Natural killer cell (primary cell): ENCODE measurements around the gene FAM227B. TPM values are rescaled to one million over a fixed set of nuclear protein-coding genes. Genes with fewer than 3 reads are reported as not detected.

Experiments
- ATAC-seq, 3 donors: fragments of 150-1000 bp in 2 of 3; fragments of 200-7000 bp in 1 of 3; cut with Tn5 transposase; 1 replicate in 1 of 3; 2 replicates in 2 of 3; pipeline ENCODE4 v1.10.0; 2021; ENCODE audit warnings: mild to moderate bottlenecking in 2 of 3, moderate library complexity in 2 of 3
- DNase-seq, 2 donors: peaks; one replicate each; pipeline versions ENCODE4 v3.0.0 to v3.0.0-alpha.2; 2013 to 2021; ENCODE audit warnings: mixed read lengths in 1 of 2
- H3K27ac ChIP-seq: one replicate; pipeline ENCODE4 v1.5.1; 2013; ENCODE audit warnings: mild to moderate bottlenecking, low read length
- H3K27me3 ChIP-seq: one replicate; pipeline ENCODE4 v1.6.1; 2013; ENCODE audit warnings: low read length; ENCODE audit not compliant: control insufficient read depth, insufficient read depth
- H3K36me3 ChIP-seq: one replicate; pipeline ENCODE4 v1.6.1; 2013; ENCODE audit warnings: low read length; ENCODE audit not compliant: control insufficient read depth, insufficient read depth
- H3K4me1 ChIP-seq: one replicate; pipeline ENCODE4 v1.6.1; 2013; ENCODE audit warnings: low read length; ENCODE audit not compliant: control insufficient read depth, insufficient read depth
- H3K4me3 ChIP-seq: one replicate; pipeline ENCODE4 v1.5.1; 2013; ENCODE audit warnings: low read length
- H3K9me3 ChIP-seq: one replicate; pipeline ENCODE4 v1.6.1; 2013; ENCODE audit warnings: low read length; ENCODE audit not compliant: control insufficient read depth, insufficient read depth
- H3K27ac Mint-ChIP-seq, 2 donors: one replicate each; pipeline ENCODE4 v1.8.0; 2022; ENCODE audit warnings: mild to moderate bottlenecking in 2 of 2, mixed read lengths in 2 of 2, moderate library complexity in 1 of 2
- H3K27me3 Mint-ChIP-seq, 2 donors: one replicate each; pipeline ENCODE4 v1.8.0; 2022; ENCODE audit warnings: low read depth in 2 of 2, mixed read lengths in 2 of 2
- H3K36me3 Mint-ChIP-seq: one replicate; pipeline ENCODE4 v1.8.0; 2022; ENCODE audit warnings: mixed read lengths
- H3K4me1 Mint-ChIP-seq, 2 donors: one replicate each; pipeline ENCODE4 v1.8.0; 2022; ENCODE audit warnings: mixed read lengths in 2 of 2
- H3K4me3 Mint-ChIP-seq: one replicate; pipeline ENCODE4 v1.8.0; 2022; ENCODE audit warnings: mild to moderate bottlenecking, moderate library complexity, mixed read lengths
- H3K9me3 Mint-ChIP-seq, 2 donors: one replicate each; pipeline ENCODE4 v1.8.0; 2022; ENCODE audit warnings: mixed read lengths in 2 of 2
- CTCF ChIP-seq: fragments of 200-600 bp; IDR thresholded peaks from one replicate; pipeline ENCODE4 v1.8.0; 2022; ENCODE audit warnings: antibody characterized with exemption
- WGBS: methylation state at CpG from one replicate; pipeline ENCODE4 v1.1.7; 2013; ENCODE audit warnings: missing lambda C conversion rate; ENCODE audit not compliant: insufficient coverage; 5-methylcytosine and 5-hydroxymethylcytosine counted together
- intact Hi-C: fragments of 100-400 bp; cut with micrococcal nuclease; formaldehyde crosslinking; loops from one replicate; pipeline ENCODE4 v1.14.2; 2022
- total RNA-seq, 4 donors: library from RNA; stranded (reverse); fragments of 120-200 nt in 1 of 4; gene quantifications; one replicate each; pipeline versions ENCODE4 v1.2.3 to v1.2.4, GENCODE V29; 2013 to 2022

The FAM227B gene
- total RNA-seq, 3 donors from 2014 or later (not counting 1 experiment from before 2014, with no cell fraction given): 3.8 to 5.0 (median 4.9) TPM

- H3K36me3 Mint-ChIP-seq: no peaks in the 10 kb centered on the region
- no peak for TF ChIP-seq CTCF
- no peak overlapping the region for H3K27ac Mint-ChIP-seq
- intact Hi-C loops: loop anchor here (10.0 kb wide), 2 partner anchors 581 to 751 kb away; partner anchors contain the start of genes EID1 and SECISBP2L
- H3K4me3 ChIP-seq: no peak overlapping the region
- H3K4me1 Mint-ChIP-seq: peaks cover 19 to 23% of the 10 kb centered on the region in 2 donors
- H3K36me3 ChIP-seq: peaks cover 17% of the 10 kb centered on the region
- peaks cover 2% of the 10 kb centered on the region for H3K9me3 ChIP-seq
- no peak for DNase-seq
- 96% methylated on average over 4 of the region's 5 CpGs for WGBS
- no peaks in the 10 kb centered on the region for H3K27me3 ChIP-seq
- peaks cover 0 to 4% of the 10 kb centered on the region in 2 donors for H3K9me3 Mint-ChIP-seq
- no peaks in the 10 kb centered on the region for H3K27me3 Mint-ChIP-seq
- H3K4me3 Mint-ChIP-seq: no peak overlapping the region
- H3K27ac ChIP-seq: no peak overlapping the region
- H3K4me1 ChIP-seq: peaks cover 6% of the 10 kb centered on the region
- ATAC-seq: no peak
Measured at GRCh38 chr15:49625460-49626036, 4.9 kb upstream of the FAM227B start.

GRCh38 chr15:49624056-49624455, 3.4 kb upstream of the FAM227B start:
- H3K27me3 Mint-ChIP-seq: no peaks in the 10 kb centered on the region
- H3K4me1 Mint-ChIP-seq: peaks cover 29 to 33% of the 10 kb centered on the region in 2 donors
- Histone ChIP-seq H3K36me3 (peaks cover 17% of the 10 kb centered on the region), H3K27me3 (no peaks in the 10 kb centered on the region), H3K9me3 (peaks cover 2% of the 10 kb centered on the region), H3K4me3 (no peak overlapping the region), H3K4me1 (peaks cover 6% of the 10 kb centered on the region), H3K27ac (no peak overlapping the region)
- intact Hi-C loops: loop anchor here (5.0 to 10.0 kb wide), 4 partner anchors 467 to 749 kb away; partner anchors contain the start of genes COPS2, EID1 and SECISBP2L
- DNase-seq (no peak), ATAC-seq (no peak)
- no peaks in the 10 kb centered on the region for H3K36me3 Mint-ChIP-seq
- H3K4me3 Mint-ChIP-seq: no peak overlapping the region
- no peak for TF ChIP-seq CTCF
- H3K9me3 Mint-ChIP-seq: peaks cover 0 to 4% of the 10 kb centered on the region in 2 donors
- H3K27ac Mint-ChIP-seq: peak overlapping the region in 1 of 2 donors; percentile 34
- WGBS: 43% methylated on average over 2 of the region's 2 CpGs

- Histone ChIP-seq H3K36me3 (peaks cover 15% of the 10 kb centered on the region), H3K4me3 (no peak overlapping the region), H3K4me1 (peaks cover 6% of the 10 kb centered on the region), H3K27ac (no peak overlapping the region), H3K9me3 (peaks cover 2% of the 10 kb centered on the region), H3K27me3 (no peaks in the 10 kb centered on the region)
- no peak overlapping the region for H3K27ac Mint-ChIP-seq
- no peak for DNase-seq
- peaks cover 0 to 4% of the 10 kb centered on the region in 2 donors for H3K9me3 Mint-ChIP-seq
- H3K4me3 Mint-ChIP-seq: no peak overlapping the region
- no peaks in the 10 kb centered on the region for H3K36me3 Mint-ChIP-seq
- no peak for ATAC-seq
- peaks cover 33 to 37% of the 10 kb centered on the region in 2 donors for H3K4me1 Mint-ChIP-seq
- 86% methylated on average over 2 of the region's 3 CpGs for WGBS
- TF ChIP-seq CTCF: no peak
- intact Hi-C loops: loop anchor here (5.0 to 10.0 kb wide), 4 partner anchors 465 to 748 kb away; partner anchors contain the start of genes COPS2, EID1 and SECISBP2L
- no peaks in the 10 kb centered on the region for H3K27me3 Mint-ChIP-seq
Measured at GRCh38 chr15:49622561-49622960, 1.9 kb upstream of the FAM227B start.
